Esophagus squamous epithelium (tissue), 4 donors: ENCODE results near the gene SMARCA2.

Experiments
- CTCF ChIP-seq, 6 experiments: fragments of 450-650 bp in 4 of 6; fragments of 200-600 bp in 2 of 6; sonication (generic) in 2 of 6; IDR thresholded peaks; one replicate each; pipeline ENCODE4 v1.5.1; 2016 to 2019; ENCODE audit warnings: antibody characterized with exemption in 6 of 6, mild to moderate bottlenecking in 4 of 6, moderate library complexity in 4 of 6
- POLR2A ChIP-seq, 4 donors: fragments of 450-650 bp; IDR thresholded peaks; one replicate each; pipeline ENCODE4 v1.6.1; 2017; ENCODE audit warnings: antibody characterized with exemption in 4 of 4, mild to moderate bottlenecking in 4 of 4, moderate library complexity in 3 of 4

- no peak for TF ChIP-seq POLR2A (IDR thresholded peaks at IDR 0.05)
- no peak for TF ChIP-seq CTCF (IDR thresholded peaks at IDR 0.05)
Observed at GRCh38 chr9:2021731-2022130, 6.6 kb downstream of the SMARCA2 start.
